ENCODE measurements around the gene MTSS2. TPM values are rescaled to one million over a fixed set of nuclear protein-coding genes. Genes with fewer than 3 reads are reported as not detected.
A peak's percentile ranks its signal among the peaks of the same experiment; 100 is the strongest.

MTSS2 gene
- total RNA-seq, 1 donor: 56.5 TPM

GRCh38 chr16:70679671-70680494 is 6.0 kb downstream of the MTSS2 start:
- H2AFZ ChIP-seq (ENCODE audit: low read length): no peak overlapping the region
- DNase-seq (ENCODE audit: insufficient read length, low spot score, missing footprints): peak; percentile 97
- peaks cover 67% of the 10 kb centered on the region for H3K36me3 ChIP-seq (ENCODE audit: insufficient read depth, low read length)
- peaks cover 40% of the 10 kb centered on the region for H3K4me1 ChIP-seq (ENCODE audit: insufficient read depth, low read length)
- H3K27me3 ChIP-seq (ENCODE audit: insufficient read depth, low read length): no peaks in the 10 kb centered on the region
- H3K9me3 ChIP-seq (ENCODE audit: low read depth, low read length): no peaks in the 10 kb centered on the region
- no peak overlapping the region for H3K27ac ChIP-seq (ENCODE audit: low read depth, low read length)
- peaks cover 91% of the 10 kb centered on the region for H3K79me2 ChIP-seq (ENCODE audit: insufficient read depth, low read length)
- peak; percentile 11 for TF ChIP-seq CTCF (IDR thresholded peaks at IDR 0.05; ENCODE audit: extremely low read depth, low read depth, low read length)
- H4K20me1 ChIP-seq (ENCODE audit: insufficient read depth, low read length): peaks cover 54% of the 10 kb centered on the region
- H3K4me3 ChIP-seq (ENCODE audit: insufficient read depth, low read length): no peak overlapping the region
- no peak overlapping the region for H3K4me2 ChIP-seq (ENCODE audit: insufficient read depth, low read length)

DNA sequence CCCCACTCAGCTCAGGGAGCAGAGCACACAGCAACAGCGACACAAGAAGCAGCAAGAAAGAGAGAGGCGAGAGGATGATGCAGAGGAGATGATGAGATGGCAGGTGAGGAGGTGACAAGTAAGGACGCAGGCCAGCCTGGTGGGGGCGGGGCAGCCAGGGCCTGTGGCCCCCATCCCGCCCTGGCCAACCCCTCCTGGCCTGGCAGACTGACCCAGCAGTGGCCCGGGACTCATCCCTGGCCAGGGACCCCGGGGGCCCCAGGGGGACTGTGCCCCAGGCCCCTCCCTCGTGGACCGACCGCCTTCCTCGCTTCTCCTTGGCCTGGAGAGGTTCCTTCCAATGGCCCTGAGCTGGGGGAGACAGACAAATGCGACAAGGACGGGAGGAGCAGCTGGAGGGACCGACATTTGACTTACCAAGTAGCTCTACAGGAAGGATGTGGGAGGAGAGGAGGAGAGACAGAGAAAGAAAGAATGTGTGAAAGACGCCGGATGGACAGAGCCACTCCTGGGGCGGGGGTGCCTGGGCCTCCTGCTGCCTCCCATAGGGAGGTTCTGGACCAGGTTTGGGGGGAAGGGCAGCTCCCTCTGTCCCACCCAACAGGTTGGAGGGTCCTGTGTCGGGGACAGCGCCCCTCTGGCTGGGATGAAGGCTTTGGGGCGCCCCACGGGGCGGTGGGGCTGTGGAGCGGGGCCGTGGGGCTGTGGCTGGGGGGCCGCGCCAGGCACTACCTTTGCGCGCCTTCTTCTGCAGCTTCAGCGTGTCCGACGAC is 6.8 kb downstream of the MTSS2 start:
- no peak overlapping the region for H3K27ac ChIP-seq (ENCODE audit: low read depth, low read length)
- no peak overlapping the region for H3K4me2 ChIP-seq (ENCODE audit: insufficient read depth, low read length)
- no peaks in the 10 kb centered on the region for H3K9me3 ChIP-seq (ENCODE audit: low read depth, low read length)
- H3K36me3 ChIP-seq (ENCODE audit: insufficient read depth, low read length): peaks cover 75% of the 10 kb centered on the region
- peaks cover 83% of the 10 kb centered on the region for H3K79me2 ChIP-seq (ENCODE audit: insufficient read depth, low read length)
- peaks cover 48% of the 10 kb centered on the region for H4K20me1 ChIP-seq (ENCODE audit: insufficient read depth, low read length)
- peaks cover 32% of the 10 kb centered on the region for H3K4me1 ChIP-seq (ENCODE audit: insufficient read depth, low read length)
- H3K4me3 ChIP-seq (ENCODE audit: insufficient read depth, low read length): no peak overlapping the region
- no peak overlapping the region for H2AFZ ChIP-seq (ENCODE audit: low read length)
- no peak for TF ChIP-seq CTCF (IDR thresholded peaks at IDR 0.05; ENCODE audit: extremely low read depth, low read depth, low read length)
- no peak for DNase-seq (ENCODE audit: insufficient read length, low spot score, missing footprints)
- H3K27me3 ChIP-seq (ENCODE audit: insufficient read depth, low read length): no peaks in the 10 kb centered on the region

- H3K36me3 ChIP-seq (ENCODE audit: insufficient read depth, low read length): peaks cover 75% of the 10 kb centered on the region
- H3K4me1 ChIP-seq (ENCODE audit: insufficient read depth, low read length): peaks cover 24% of the 10 kb centered on the region
- no peaks in the 10 kb centered on the region for H3K9me3 ChIP-seq (ENCODE audit: low read depth, low read length)
- peak; percentile 74 for DNase-seq (ENCODE audit: insufficient read length, low spot score, missing footprints)
- peaks cover 76% of the 10 kb centered on the region for H3K79me2 ChIP-seq (ENCODE audit: insufficient read depth, low read length)
- no peak for TF ChIP-seq CTCF (IDR thresholded peaks at IDR 0.05; ENCODE audit: extremely low read depth, low read depth, low read length)
- H3K4me3 ChIP-seq (ENCODE audit: insufficient read depth, low read length): no peak overlapping the region
- peaks cover 40% of the 10 kb centered on the region for H4K20me1 ChIP-seq (ENCODE audit: insufficient read depth, low read length)
- H3K27ac ChIP-seq (ENCODE audit: low read depth, low read length): no peak overlapping the region
- no peak overlapping the region for H3K4me2 ChIP-seq (ENCODE audit: insufficient read depth, low read length)
- H2AFZ ChIP-seq (ENCODE audit: low read length): no peak overlapping the region
- no peaks in the 10 kb centered on the region for H3K27me3 ChIP-seq (ENCODE audit: insufficient read depth, low read length)
Measured at GRCh38 chr16:70678121-70678897, 7.5 kb downstream of the MTSS2 start.

Measured in osteoblast (primary cell).